Smooth muscle cell (in vitro differentiated cells): ENCODE data around the gene ERBB4. TPM values are rescaled to one million over a fixed set of nuclear protein-coding genes. Genes with fewer than 3 reads are reported as not detected.

Source experiments
- DNase-seq: peaks from one replicate; lab custom pipeline; 2025; ENCODE audit not compliant: unreplicated experiment; lab: John Stamatoyannopoulos, UW
- H2AFZ ChIP-seq: fragments of 200-600 bp; sonication (generic); 2 replicates; pipeline ENCODE4 v1.6.0; 2016; ENCODE audit warnings: antibody characterized with exemption, low read depth, mild to moderate bottlenecking
- H3F3A ChIP-seq: fragments of 200-600 bp; sonication (generic); 2 replicates; pipeline ENCODE4 v1.6.0; 2017; ENCODE audit warnings: antibody characterized with exemption, low read depth
- H3K27ac ChIP-seq: fragments of 200-600 bp; sonication (generic); 2 replicates; pipeline ENCODE4 v1.5.1; 2016; ENCODE audit warnings: low read depth, mild to moderate bottlenecking
- H3K27me3 ChIP-seq: fragments of 200-600 bp; sonication (generic); 2 replicates; pipeline ENCODE4 v1.6.1; 2016; ENCODE audit warnings: low read depth, mild to moderate bottlenecking
- H3K36me3 ChIP-seq: fragments of 200-600 bp; sonication (generic); 2 replicates; pipeline ENCODE4 v1.5.1; 2016; ENCODE audit warnings: low read depth
- H3K4me1 ChIP-seq: fragments of 200-600 bp; sonication (generic); 2 replicates; pipeline ENCODE4 v1.5.1; 2016; ENCODE audit warnings: low read depth
- H3K4me2 ChIP-seq: fragments of 200-600 bp; sonication (generic); 2 replicates; pipeline ENCODE4 v1.6.0; 2016; ENCODE audit warnings: mild to moderate bottlenecking
- H3K4me3 ChIP-seq: fragments of 200-600 bp; sonication (generic); 2 replicates; pipeline ENCODE4 v1.5.1; 2016; ENCODE audit warnings: mild to moderate bottlenecking
- H3K79me2 ChIP-seq: fragments of 200-600 bp; sonication (generic); 2 replicates; pipeline ENCODE4 v1.6.0; 2016; ENCODE audit warnings: low read depth, mild to moderate bottlenecking
- H3K9ac ChIP-seq: fragments of 200-600 bp; sonication (generic); 2 replicates; pipeline ENCODE4 v1.6.0; 2016; ENCODE audit warnings: low read depth
- H3K9me3 ChIP-seq: fragments of 200-600 bp; sonication (generic); replicated peaks from 2 replicates; pipeline ENCODE4 v1.5.1; 2016; ENCODE audit warnings: low read depth
- H4K20me1 ChIP-seq: fragments of 200-600 bp; sonication (generic); 2 replicates; pipeline ENCODE4 v1.6.0; 2016; ENCODE audit warnings: low read depth
- CTCF ChIP-seq: fragments of 200-600 bp; sonication (generic); IDR thresholded peaks from 2 replicates; pipeline ENCODE4 v1.5.1; 2017; ENCODE audit warnings: borderline replicate concordance, mild to moderate bottlenecking, antibody characterized with exemption; ENCODE audit not compliant: insufficient read depth, poor library complexity, severe bottlenecking
- WGBS: methylation state at CpG from one replicate; pipeline ENCODE4 v1.1.7; 2016; ENCODE audit warnings: low lambda C conversion rate; 5-methylcytosine and 5-hydroxymethylcytosine counted together
- polyA plus RNA-seq: library from polyadenylated mRNA; unstranded; fragments of >200 nt; fragmentation: Nextera tagmentation; extraction: Ambion mirVana; gene quantifications from 2 replicates; pipeline ENCODE4 v1.2.1, GENCODE V29; 2016
- total RNA-seq: library from RNA; depleted of rRNA; stranded (reverse); fragments of >200 nt; gene quantifications from 2 replicates; pipeline ENCODE4 v1.2.3, GENCODE V29; 2014

The ERBB4 gene
- total and polyA plus RNA-seq, 2 experiments from 2014 or later = 0.67 TPM; not detected in 1

GRCh38 chr2:211358504-211358903 lies 1180.1 kb downstream of the ERBB4 start:
- 80% methylated on average over 3 of the region's 3 CpGs for WGBS
- TF ChIP-seq CTCF = no peak
- Histone ChIP-seq H3K27me3 (no peaks in the 10 kb centered on the region), H3K9ac (no peak overlapping the region), H3K36me3 (no peaks in the 10 kb centered on the region), H4K20me1 (no peaks in the 10 kb centered on the region), H3K79me2 (no peaks in the 10 kb centered on the region), H3K27ac (no peak overlapping the region), H3K4me1 (no peaks in the 10 kb centered on the region), H3K9me3 (no peaks in the 10 kb centered on the region), H2AFZ (no peak overlapping the region), H3K4me3 (no peak overlapping the region), H3K4me2 (no peak overlapping the region), H3F3A (no peaks in the 10 kb centered on the region)
- no peak for DNase-seq

GRCh38 chr2:211354481-211354880 lies 1184.1 kb downstream of the ERBB4 start:
- Histone ChIP-seq H4K20me1 (no peaks in the 10 kb centered on the region), H3K4me2 (no peak overlapping the region), H2AFZ (no peak overlapping the region), H3K79me2 (no peaks in the 10 kb centered on the region), H3K9me3 (no peaks in the 10 kb centered on the region), H3K9ac (no peak overlapping the region), H3K4me1 (no peaks in the 10 kb centered on the region), H3K4me3 (no peak overlapping the region), H3K27ac (no peak overlapping the region), H3K27me3 (no peaks in the 10 kb centered on the region), H3F3A (no peaks in the 10 kb centered on the region), H3K36me3 (no peaks in the 10 kb centered on the region)
- 86% methylated on average over 1 of the region's 1 CpG for WGBS
- TF ChIP-seq CTCF = no peak
- no peak for DNase-seq

- Histone ChIP-seq H3F3A (no peaks in the 10 kb centered on the region), H3K27me3 (no peaks in the 10 kb centered on the region), H3K79me2 (no peaks in the 10 kb centered on the region), H3K4me3 (no peak overlapping the region), H3K4me2 (no peak overlapping the region), H3K4me1 (no peaks in the 10 kb centered on the region), H2AFZ (no peak overlapping the region), H4K20me1 (no peaks in the 10 kb centered on the region), H3K27ac (no peak overlapping the region), H3K9me3 (no peaks in the 10 kb centered on the region), H3K9ac (no peak overlapping the region), H3K36me3 (no peaks in the 10 kb centered on the region)
- no peak for DNase-seq
- TF ChIP-seq CTCF = no peak
- 76% methylated on average over 3 of the region's 3 CpGs for WGBS
These were observed 1186.6 kb downstream of the ERBB4 start for GRCh38 chr2:211351987-211352386.

- no peaks in the 10 kb centered on the region for H3F3A ChIP-seq
- H3K27ac ChIP-seq = no peak overlapping the region
- no peak overlapping the region for H2AFZ ChIP-seq
- no peak overlapping the region for H3K4me2 ChIP-seq
- no peaks in the 10 kb centered on the region for H4K20me1 ChIP-seq
- no peak overlapping the region for H3K9ac ChIP-seq
- H3K36me3 ChIP-seq = no peaks in the 10 kb centered on the region
- H3K27me3 ChIP-seq = no peaks in the 10 kb centered on the region
- no peaks in the 10 kb centered on the region for H3K4me1 ChIP-seq
- no peaks in the 10 kb centered on the region for H3K9me3 ChIP-seq
- H3K79me2 ChIP-seq = no peaks in the 10 kb centered on the region
- no peak for DNase-seq
- TF ChIP-seq CTCF = no peak
- WGBS = 86% methylated on average over 2 of the region's 2 CpGs
- H3K4me3 ChIP-seq = no peak overlapping the region
These were observed 1189.6 kb downstream of the ERBB4 start for GRCh38 chr2:211349031-211349430.
